Measurements from ENCODE around the gene ACBD6. TPM values are rescaled to one million over a fixed set of nuclear protein-coding genes. Genes with fewer than 3 reads are reported as not detected.
A peak's percentile ranks its signal among the peaks of the same experiment; 100 is the strongest.
"Not testable (repeated sequence)": the region's sequence is repeated elsewhere in the genome, so short reads cannot be mapped to it uniquely, and the experiment has no call there.

Gene ACBD6
- total and polyA plus RNA-seq, 12 donors, result 16.2 to 30.0 (median 21.0) TPM

- ATAC-seq (no peak), DNase-seq (no peak)
- H3K4me3 ChIP-seq, result no peak overlapping the region
- H3K4me1 ChIP-seq, result no peaks in the 10 kb centered on the region
- intact Hi-C loops (cut with DNase I), result loop anchor here in 9 of 10 donors (2.0 to 10.0 kb wide), 7 partner anchors 131 to 231 kb away; no protein-coding TSS in a partner anchor
- 97 to 98% methylated on average over 8 of the region's 8 CpGs for WGBS, 2 donors
- peaks cover 0 to 33% (median 0%) of the 10 kb centered on the region in 9 donors for H3K36me3 ChIP-seq
- TF ChIP-seq CTCF (IDR thresholded peaks at IDR 0.05), result no peak
- peaks cover 0 to 8% (median 0%) of the 10 kb centered on the region in 11 donors for H3K9me3 ChIP-seq
- H3K27ac ChIP-seq, result no peak overlapping the region
- H3K27me3 ChIP-seq, result no peaks in the 10 kb centered on the region
Observed at GRCh38 chr1:180415236-180415848, 87.0 kb downstream of the ACBD6 start.

- TF ChIP-seq CTCF (IDR thresholded peaks at IDR 0.05), result no peak
- H3K27me3 ChIP-seq, result no peaks in the 10 kb centered on the region
- H3K9me3 ChIP-seq, result peaks cover 0 to 8% (median 0%) of the 10 kb centered on the region in 11 donors
- H3K36me3 ChIP-seq, result peaks cover 0 to 37% (median 0%) of the 10 kb centered on the region in 9 donors
- ATAC-seq (no peak), DNase-seq (no peak)
- no peak overlapping the region for H3K4me3 ChIP-seq
- intact Hi-C loops (cut with DNase I), result loop anchor here in 6 of 10 donors (10.0 kb wide), 4 partner anchors 128 to 228 kb away; no protein-coding TSS in a partner anchor
- H3K4me1 ChIP-seq, result no peaks in the 10 kb centered on the region
- no peak overlapping the region for H3K27ac ChIP-seq
- 96 to 98% methylated on average over 4 of the region's 4 CpGs for WGBS, 2 donors
Observed at GRCh38 chr1:180412583-180412982, 89.8 kb downstream of the ACBD6 start.

- DNase-seq, result not testable (repeated sequence)
Observed at GRCh38 chr1:180408128-180408527, 94.2 kb downstream of the ACBD6 start.

DNA sequence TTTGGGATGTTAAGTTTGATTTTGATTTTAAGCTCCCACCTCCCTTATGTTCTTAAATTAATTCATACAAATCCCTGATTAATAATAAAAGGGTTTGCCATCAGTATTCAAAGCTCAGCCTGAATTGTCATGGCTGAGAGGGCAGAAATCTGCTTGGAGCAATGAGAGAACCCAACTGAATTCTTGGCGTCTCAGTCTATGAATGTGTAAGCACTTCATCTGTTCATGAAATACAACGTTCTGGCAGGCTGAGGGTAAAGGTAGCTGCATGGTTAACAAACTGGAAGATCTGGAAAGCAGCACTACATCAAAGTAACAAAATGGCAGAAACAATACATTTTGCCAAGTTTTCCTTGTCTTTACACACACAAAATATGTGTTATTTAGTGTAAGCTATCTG is 95.3 kb downstream of the ACBD6 start:
- Histone ChIP-seq H3K27ac (no peak overlapping the region), H3K9me3 (peaks cover 0 to 4% (median 0%) of the 10 kb centered on the region in 11 donors), H3K4me1 (no peaks in the 10 kb centered on the region), H3K27me3 (no peaks in the 10 kb centered on the region), H3K4me3 (no peak overlapping the region), H3K36me3 (peaks cover 0 to 25% (median 0%) of the 10 kb centered on the region in 9 donors)
- DNase-seq, result no peak
- intact Hi-C loops (cut with DNase I), result no loop called here
- no peak for ATAC-seq
- WGBS, 2 donors, result 73 to 85% methylated on average over 2 of the region's 2 CpGs
- no peak for TF ChIP-seq CTCF (IDR thresholded peaks at IDR 0.05)

More at GRCh38 chr1:180408128-180408527, 94.2 kb downstream of the ACBD6 start:
- ATAC-seq; H3K27me3 ChIP-seq; H3K9me3 ChIP-seq; intact Hi-C loops (cut with DNase I); H3K4me3 ChIP-seq; H3K27ac ChIP-seq; H3K4me1 ChIP-seq: not testable (repeated sequence)
- H3K36me3 ChIP-seq, result peaks cover 0 to 36% (median 0%) of the 10 kb centered on the region in 9 donors
- 100% methylated on average over 1 of the region's 1 CpG; no CpG with 5 or more reads in 1 of the 2 donors for WGBS, 2 donors

DNA sequence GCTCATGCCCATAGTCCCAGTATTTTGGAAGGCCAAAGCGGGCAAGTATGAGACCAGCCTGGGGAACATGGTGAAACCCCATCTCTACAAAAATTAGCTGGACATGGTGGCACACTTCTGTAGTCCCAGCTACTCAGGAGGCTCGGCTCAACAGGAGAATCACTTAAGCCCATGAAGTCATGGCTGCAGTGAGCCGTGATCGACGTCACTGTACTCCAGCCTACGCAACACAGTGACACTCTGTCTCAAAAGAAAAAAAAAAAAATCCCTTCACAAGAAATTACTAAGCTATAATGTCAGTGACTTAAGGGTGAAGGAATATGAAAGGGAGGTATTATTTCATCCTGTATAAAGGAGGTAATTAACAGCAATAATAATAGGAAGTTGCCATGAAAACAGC is 99.8 kb downstream of the ACBD6 start:
- DNase-seq (no peak), ATAC-seq (no peak)
- Histone ChIP-seq H3K4me3 (no peak overlapping the region), H3K9me3 (no peaks in the 10 kb centered on the region), H3K36me3 (peaks cover 0 to under 1% (median 0%) of the 10 kb centered on the region in 9 donors), H3K27ac (peak overlapping the region in 1 of 10 donors; percentile 55), H3K4me1 (peaks cover 0 to under 1% (median 0%) of the 10 kb centered on the region in 9 donors), H3K27me3 (no peaks in the 10 kb centered on the region)
- no peak for TF ChIP-seq CTCF (IDR thresholded peaks at IDR 0.05)
- intact Hi-C loops (cut with DNase I), result no loop called here
- WGBS, 2 donors, result 91 to 94% methylated on average over 6 of the region's 6 CpGs
